Neutrophil (primary cell): Measurements from ENCODE around the gene ICAM1.
"Not testable (repeated sequence)": the region's sequence is repeated elsewhere in the genome, so short reads cannot be mapped to it uniquely, and the experiment has no call there.

Experiments used
- H3K27ac ChIP-seq: fragments of 200-600 bp; sonication (generic); 2 replicates; pipeline ENCODE4 v1.5.1; 2016; ENCODE audit warnings: mild to moderate bottlenecking, moderate library complexity
- H3K27me3 ChIP-seq: fragments of 200-600 bp; sonication (generic); 2 replicates; pipeline ENCODE4 v1.6.0; 2016; ENCODE audit warnings: mild to moderate bottlenecking
- H3K36me3 ChIP-seq: fragments of 200-600 bp; sonication (generic); 2 replicates; pipeline ENCODE4 v1.5.1; 2017
- H3K4me1 ChIP-seq, 2 experiments: fragments of 200-600 bp in 1 of 2; sonication (generic) in 1 of 2; 1 replicate in 1 of 2; 2 replicates in 1 of 2; pipeline versions ENCODE4 v1.5.1 to v1.6.1; 2013 to 2016; ENCODE audit warnings: low read depth in 1 of 2, low read length in 1 of 2, mild to moderate bottlenecking in 1 of 2, moderate library complexity in 1 of 2; ENCODE audit not compliant: control insufficient read depth in 1 of 2, insufficient read depth in 1 of 2
- H3K4me3 ChIP-seq, 2 experiments: fragments of 200-600 bp in 1 of 2; sonication (generic) in 1 of 2; 1 replicate in 1 of 2; 2 replicates in 1 of 2; pipeline ENCODE4 v1.5.1; 2013 to 2016; ENCODE audit warnings: low read depth in 1 of 2, low read length in 1 of 2, mild to moderate bottlenecking in 1 of 2, moderate library complexity in 1 of 2
- H3K9me3 ChIP-seq: fragments of 200-600 bp; sonication (generic); 2 replicates; pipeline ENCODE4 v1.5.1; 2016
- CTCF ChIP-seq: fragments of 200-600 bp; sonication (generic); IDR thresholded peaks from 2 replicates; pipeline ENCODE4 v1.5.1; 2016; ENCODE audit warnings: antibody characterized with exemption

ICAM1 gene

DNA sequence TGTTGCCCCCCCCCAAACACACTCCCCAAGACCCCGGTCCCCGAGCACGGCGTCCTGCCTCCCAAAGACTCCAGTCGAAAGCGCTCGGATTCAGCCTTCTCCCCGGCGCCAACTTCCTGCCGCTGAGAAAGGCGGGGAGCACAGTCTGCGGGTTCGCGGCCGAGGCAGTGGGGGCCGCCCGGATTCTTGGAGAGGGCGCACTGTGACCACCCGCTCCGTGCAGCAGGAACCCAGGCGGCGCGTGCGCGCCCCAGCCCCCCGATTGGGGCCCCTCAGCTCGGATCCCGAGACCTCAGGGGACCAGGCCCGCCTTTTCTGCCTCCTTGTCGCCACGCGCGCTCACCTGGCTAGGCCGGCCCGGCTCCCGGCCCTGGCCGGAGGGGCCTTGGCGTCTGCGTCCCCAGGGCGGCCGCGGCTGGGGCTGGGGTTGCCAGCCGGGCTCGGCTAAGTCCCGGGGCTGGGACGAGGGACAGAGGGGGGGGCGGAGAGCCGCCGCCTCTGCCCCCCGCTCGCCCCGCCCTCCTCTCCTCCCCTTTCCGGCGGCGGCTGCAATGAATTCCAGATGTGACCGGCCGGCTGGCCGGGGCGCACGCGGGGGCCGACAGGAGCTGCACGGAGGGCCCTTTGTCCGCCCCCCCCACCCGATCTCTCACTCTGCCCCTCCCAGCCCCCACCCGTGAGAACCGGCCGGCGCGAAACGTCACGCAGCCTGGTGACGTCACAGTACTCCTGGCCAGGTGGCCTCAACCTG lies 39.9 kb upstream of the ICAM1 start, which contains the start of gene S1PR2:
Gene S1PR2 (minus strand): TSS at position 471 of the 751 bp plus-strand sequence. CDS start 6,426 bp downstream, outside the sequence.
- Histone ChIP-seq H3K27me3 (peaks cover 60% of the 10 kb centered on the region), H3K9me3 (no peaks in the 10 kb centered on the region), H3K4me1 (peaks cover 12 to 19% of the 10 kb centered on the region in 2 experiments), H3K4me3 (peak within 1 kb of the TSS; percentile 54 to 68), H3K27ac (no peak within 1 kb of the TSS), H3K36me3 (no peaks in the 10 kb centered on the region)
- no peak for TF ChIP-seq CTCF

GRCh38 chr19:10231612-10232228 lies 39.2 kb upstream of the ICAM1 start:
- no peak overlapping the region for H3K27ac ChIP-seq
- TF ChIP-seq CTCF, result no peak
- H3K27me3 ChIP-seq, result peaks cover 56% of the 10 kb centered on the region
- no peaks in the 10 kb centered on the region for H3K9me3 ChIP-seq
- H3K36me3 ChIP-seq, result no peaks in the 10 kb centered on the region
- H3K4me3 ChIP-seq, result peak overlapping the region; percentile 54 to 68
- H3K4me1 ChIP-seq, result peaks cover 17 to 24% of the 10 kb centered on the region in 2 experiments

DNA sequence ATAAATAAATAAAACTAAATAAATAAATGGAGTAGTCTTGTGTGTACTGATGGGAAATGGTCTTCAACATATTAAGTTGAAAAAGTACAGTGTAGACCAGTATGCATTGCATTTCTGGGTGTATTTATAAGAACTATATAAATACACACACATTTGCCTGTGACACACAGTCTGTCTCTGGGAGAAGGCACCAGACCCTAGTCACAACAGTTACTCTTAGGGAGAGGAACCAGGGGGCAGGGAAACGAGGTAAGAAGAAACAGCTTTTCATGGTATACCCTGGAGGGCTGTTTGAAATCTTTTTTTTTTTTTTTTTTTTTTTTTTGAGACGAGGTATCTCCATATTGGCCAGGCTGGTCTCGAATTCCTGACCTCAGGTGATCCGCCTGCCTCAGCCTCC lies 37.0 kb upstream of the ICAM1 start:
- H3K27me3 ChIP-seq, result peaks cover 44% of the 10 kb centered on the region
- no peak overlapping the region for H3K4me3 ChIP-seq
- no peak overlapping the region for H3K27ac ChIP-seq
- peaks cover 17 to 24% of the 10 kb centered on the region in 2 experiments for H3K4me1 ChIP-seq
- no peak for TF ChIP-seq CTCF
- no peaks in the 10 kb centered on the region for H3K36me3 ChIP-seq
- H3K9me3 ChIP-seq, result no peaks in the 10 kb centered on the region

GRCh38 chr19:10235003-10235402 lies 35.9 kb upstream of the ICAM1 start:
- Histone ChIP-seq H3K27me3 (peaks cover 34% of the 10 kb centered on the region), H3K9me3 (no peaks in the 10 kb centered on the region), H3K4me3 (no peak overlapping the region), H3K27ac (no peak overlapping the region), H3K4me1 (peaks cover 17 to 23% of the 10 kb centered on the region in 2 experiments), H3K36me3 (no peaks in the 10 kb centered on the region)
- no peak for TF ChIP-seq CTCF

GRCh38 chr19:10235409-10235808 lies 35.5 kb upstream of the ICAM1 start:
- not testable (repeated sequence) for H3K27ac ChIP-seq, H3K36me3 ChIP-seq, H3K4me3 ChIP-seq, H3K9me3 ChIP-seq
- H3K4me1 ChIP-seq, result peaks cover 14 to 19% of the 10 kb centered on the region in 2 experiments
- H3K27me3 ChIP-seq, result peaks cover 30% of the 10 kb centered on the region

DNA sequence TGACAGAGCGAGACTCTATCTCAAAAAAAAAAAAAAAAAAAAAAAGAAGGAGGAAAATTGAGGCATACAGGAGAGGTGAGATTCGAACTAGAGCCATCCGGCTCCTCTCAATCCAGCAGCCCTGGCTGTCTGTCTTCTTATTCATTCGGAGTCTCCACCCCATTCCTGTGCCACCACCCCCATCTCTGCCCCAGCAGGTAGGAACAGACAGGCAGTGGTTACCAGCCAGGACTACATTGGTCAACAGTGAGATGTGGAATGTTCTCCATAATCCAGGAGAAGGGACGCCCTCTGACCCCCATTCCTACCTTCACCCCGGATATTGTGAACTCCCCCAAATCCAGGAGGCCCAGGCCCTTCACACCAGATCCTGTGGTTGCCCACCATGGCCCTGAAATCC lies 33.2 kb upstream of the ICAM1 start:
- no peaks in the 10 kb centered on the region for H3K9me3 ChIP-seq
- H3K27ac ChIP-seq, result no peak overlapping the region
- peaks cover 7% of the 10 kb centered on the region for H3K27me3 ChIP-seq
- H3K36me3 ChIP-seq, result no peaks in the 10 kb centered on the region
- H3K4me3 ChIP-seq, result no peak overlapping the region
- peaks cover 7 to 8% of the 10 kb centered on the region in 2 experiments for H3K4me1 ChIP-seq
- TF ChIP-seq CTCF, result no peak
